Loucy (cell line): ENCODE data around the gene TMEM45B.

Experiments used
- EZH2phosphoT487 ChIP-seq: fragments of 200-600 bp; IDR thresholded peaks from 2 replicates; pipeline ENCODE4 v1.6.1; 2018; ENCODE audit warnings: antibody characterized with exemption, mild to moderate bottlenecking, moderate library complexity, borderline replicate concordance
- TF ChIP-seq, protein P1 (sequence below): fragments of 200-600 bp; sonication (generic); conservative IDR thresholded peaks from 2 replicates; pipeline ENCODE4 v1.5.1; 2014; ENCODE audit warnings: mild to moderate bottlenecking, antibody characterized with exemption, low read length

DNA sequence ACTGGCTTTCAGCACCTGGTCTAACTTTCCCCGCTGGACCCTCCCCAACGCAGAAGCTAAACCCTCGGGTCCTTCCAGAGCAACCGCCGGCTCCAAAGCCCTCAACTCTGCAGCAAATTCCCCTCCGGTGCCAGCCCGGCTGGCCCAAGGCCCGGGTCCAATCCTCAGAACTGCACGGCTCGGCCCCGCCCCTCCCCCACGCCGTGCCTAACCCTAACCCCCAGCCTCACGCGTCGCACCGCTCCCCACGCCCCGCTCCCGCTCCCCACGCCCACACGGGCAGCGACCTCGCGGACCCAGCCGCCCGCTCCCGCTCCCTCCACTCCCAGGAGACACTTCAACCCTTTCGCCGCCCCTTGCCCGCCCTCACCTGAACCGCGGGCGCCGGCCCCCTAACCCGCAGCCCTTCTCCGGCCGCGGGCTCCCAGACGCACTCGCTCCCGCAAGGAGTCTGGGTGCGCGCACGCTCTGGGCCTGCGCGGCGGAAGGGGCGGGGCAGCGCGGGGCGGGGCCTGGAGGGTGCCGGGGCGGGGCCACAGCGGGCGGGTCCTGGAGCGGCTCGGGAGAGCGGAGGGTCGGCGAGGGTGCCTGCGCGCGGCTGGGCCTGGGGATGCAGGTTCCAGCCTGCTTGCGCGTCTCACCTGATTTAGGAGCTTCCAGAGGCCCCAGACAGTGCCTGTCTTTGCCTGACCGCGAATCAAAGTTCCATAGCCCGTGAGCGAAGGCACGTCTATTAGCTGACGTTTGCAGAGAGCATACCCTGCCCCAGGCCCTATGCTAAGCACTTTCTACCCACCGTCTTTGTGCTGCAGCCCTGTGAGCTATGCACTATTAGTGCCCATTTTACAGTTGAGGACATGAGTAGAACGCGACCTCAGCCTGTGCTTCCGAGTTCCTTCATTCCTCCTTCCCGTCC lies 79.7 kb downstream of the TMEM45B start, which contains the start of gene NFRKB:
- TF ChIP-seq, protein P1, sequence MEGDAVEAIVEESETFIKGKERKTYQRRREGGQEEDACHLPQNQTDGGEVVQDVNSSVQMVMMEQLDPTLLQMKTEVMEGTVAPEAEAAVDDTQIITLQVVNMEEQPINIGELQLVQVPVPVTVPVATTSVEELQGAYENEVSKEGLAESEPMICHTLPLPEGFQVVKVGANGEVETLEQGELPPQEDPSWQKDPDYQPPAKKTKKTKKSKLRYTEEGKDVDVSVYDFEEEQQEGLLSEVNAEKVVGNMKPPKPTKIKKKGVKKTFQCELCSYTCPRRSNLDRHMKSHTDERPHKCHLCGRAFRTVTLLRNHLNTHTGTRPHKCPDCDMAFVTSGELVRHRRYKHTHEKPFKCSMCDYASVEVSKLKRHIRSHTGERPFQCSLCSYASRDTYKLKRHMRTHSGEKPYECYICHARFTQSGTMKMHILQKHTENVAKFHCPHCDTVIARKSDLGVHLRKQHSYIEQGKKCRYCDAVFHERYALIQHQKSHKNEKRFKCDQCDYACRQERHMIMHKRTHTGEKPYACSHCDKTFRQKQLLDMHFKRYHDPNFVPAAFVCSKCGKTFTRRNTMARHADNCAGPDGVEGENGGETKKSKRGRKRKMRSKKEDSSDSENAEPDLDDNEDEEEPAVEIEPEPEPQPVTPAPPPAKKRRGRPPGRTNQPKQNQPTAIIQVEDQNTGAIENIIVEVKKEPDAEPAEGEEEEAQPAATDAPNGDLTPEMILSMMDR, result no peak
- TF ChIP-seq EZH2phosphoT487, result no peak
